ENCODE results near the gene USB1. TPM values are rescaled to one million over a fixed set of nuclear protein-coding genes. Genes with fewer than 3 reads are reported as not detected.

The USB1 gene
- total RNA-seq = 10 to 100 TPM; 14.7 to 54.8 TPM
- polyA plus RNA-seq = 10 to 100 TPM; 22.7 to 72.7 TPM
- long read RNA-seq, donor 1, transcript USB1-201 (7 exons, 2,282 nt) = major isoform, 10 of 15 reads
- long read RNA-seq, donor 1, partial matches to known transcripts = 0 of 15 reads
- long read RNA-seq, donor 1, other reads (novel, unspliced or antisense) = 0 of 15 reads
- long read RNA-seq, donor 2, partial matches to known transcripts = 0 of 11 reads
- long read RNA-seq, donor 2, other reads (novel, unspliced or antisense) = 5 of 11 reads
- long read RNA-seq, donor 3, transcript USB1-201 (7 exons, 2,282 nt) = major isoform, 6 of 7 reads
- long read RNA-seq, donor 3, partial matches to known transcripts = 0 of 7 reads
- long read RNA-seq, donor 3, other reads (novel, unspliced or antisense) = 0 of 7 reads
- long read RNA-seq, donor 4, partial matches to known transcripts = 10 of 16 reads
- long read RNA-seq, donor 4, other reads (novel, unspliced or antisense) = 0 of 16 reads
- long read RNA-seq, donor 5, transcript USB1-201 (7 exons, 2,282 nt) = major isoform, 14 of 17 reads
- long read RNA-seq, donor 5, partial matches to known transcripts = 0 of 17 reads
- long read RNA-seq, donor 5, other reads (novel, unspliced or antisense) = 0 of 17 reads

GRCh38 chr16:58000706-58001676, at the start of gene USB1:
Gene USB1, plus strand, starts transcription at chr16:58001407. Its CDS starts 77 bp downstream, at chr16:58001484.
- Histone ChIP-seq H3K36me3 (ENCODE audit: control insufficient read depth in 4 of 4, insufficient read depth in 4 of 4, low read length in 4 of 4) (peaks cover 6 to 24% (median 12%) of the 10 kb centered on the region in 4 donors), H3K9ac (ENCODE audit: insufficient read depth in 1 of 2, low read length in 2 of 2) (no peak within 1 kb of the TSS), H3K9me3 (ENCODE audit: control insufficient read depth in 4 of 4, insufficient read depth in 3 of 4, low read length in 3 of 4) (no peaks in the 10 kb centered on the region), H3K4me3 (peak within 1 kb of the TSS; percentile 87), H3K27me3 (ENCODE audit: control insufficient read depth in 3 of 3, insufficient read depth in 3 of 3, low read length in 2 of 3) (no peaks in the 10 kb centered on the region), H3K27ac (ENCODE audit: low read depth in 1 of 2, low read length in 1 of 2) (peak within 1 kb of the TSS; percentile 92 to 93), H3K4me1 (ENCODE audit: control insufficient read depth in 5 of 5, insufficient read depth in 5 of 5, low read length in 5 of 5) (peaks cover 0 to 18% (median 10%) of the 10 kb centered on the region in 5 donors)
- 1% methylated on average over 71 to 81 of the region's 81 CpGs for WGBS, 2 donors
- DNase-seq = peak; percentile 84 to 89 (median 89)
- ATAC-seq (ENCODE audit: insufficient read depth, low FRiP score) = peak; percentile 90
- TF ChIP-seq CTCF (IDR thresholded peaks at IDR 0.05; ENCODE audit: control extremely low read depth, extremely low read depth) = peak; percentile 55

GRCh38 chr16:57952909-57953308, 48.3 kb upstream of the USB1 start:
- 76 to 92% methylated on average over 9 of the region's 9 CpGs for WGBS, 2 donors
- Histone ChIP-seq H3K4me3 (no peak overlapping the region), H3K9me3 (ENCODE audit: control insufficient read depth in 4 of 4, insufficient read depth in 3 of 4, low read length in 3 of 4) (no peaks in the 10 kb centered on the region), H3K36me3 (ENCODE audit: control insufficient read depth in 4 of 4, insufficient read depth in 4 of 4, low read length in 4 of 4) (no peaks in the 10 kb centered on the region), H3K9ac (ENCODE audit: insufficient read depth in 1 of 2, low read length in 2 of 2) (no peak overlapping the region), H3K27me3 (ENCODE audit: control insufficient read depth in 3 of 3, insufficient read depth in 3 of 3, low read length in 2 of 3) (peaks cover 0 to 3% (median 0%) of the 10 kb centered on the region in 3 donors), H3K27ac (ENCODE audit: low read depth in 1 of 2, low read length in 1 of 2) (no peak overlapping the region), H3K4me1 (ENCODE audit: control insufficient read depth in 5 of 5, insufficient read depth in 5 of 5, low read length in 5 of 5) (peaks cover 0 to 5% (median 0%) of the 10 kb centered on the region in 5 donors)
- ATAC-seq (ENCODE audit: insufficient read depth, low FRiP score) (peak; percentile 47), DNase-seq (no peak)
- TF ChIP-seq CTCF (IDR thresholded peaks at IDR 0.05; ENCODE audit: control extremely low read depth, extremely low read depth) = no peak

- ATAC-seq (ENCODE audit: insufficient read depth, low FRiP score) (no peak), DNase-seq (no peak)
- H3K27me3 ChIP-seq (ENCODE audit: control insufficient read depth in 3 of 3, insufficient read depth in 3 of 3, low read length in 2 of 3) = peaks cover 0 to 3% (median 0%) of the 10 kb centered on the region in 3 donors
- H3K4me3 ChIP-seq = no peak overlapping the region
- H3K27ac ChIP-seq (ENCODE audit: low read depth in 1 of 2, low read length in 1 of 2) = no peak overlapping the region
- no peak overlapping the region for H3K9ac ChIP-seq (ENCODE audit: insufficient read depth in 1 of 2, low read length in 2 of 2)
- H3K36me3 ChIP-seq (ENCODE audit: control insufficient read depth in 4 of 4, insufficient read depth in 4 of 4, low read length in 4 of 4) = no peaks in the 10 kb centered on the region
- peaks cover 0 to 5% (median 0%) of the 10 kb centered on the region in 5 donors for H3K4me1 ChIP-seq (ENCODE audit: control insufficient read depth in 5 of 5, insufficient read depth in 5 of 5, low read length in 5 of 5)
- no peak for TF ChIP-seq CTCF (IDR thresholded peaks at IDR 0.05; ENCODE audit: control extremely low read depth, extremely low read depth)
- no peaks in the 10 kb centered on the region for H3K9me3 ChIP-seq (ENCODE audit: control insufficient read depth in 4 of 4, insufficient read depth in 3 of 4, low read length in 3 of 4)
- WGBS, 2 donors = 81 to 93% methylated on average over 1 of the region's 1 CpG
Measured at GRCh38 chr16:57953857-57954256, 47.4 kb upstream of the USB1 start.
